GM20000 (cell line): ENCODE measurements around the gene CHCHD3.

Experiments
- DNase-seq: peaks from one replicate; pipeline ENCODE4 v3.0.0; 2012; ENCODE audit warnings: low spot score
- CTCF ChIP-seq: IDR thresholded peaks from 2 replicates; pipeline ENCODE4 v1.5.1; 2012; ENCODE audit warnings: mild to moderate bottlenecking, control low read depth; ENCODE audit errors: extremely low read depth, missing control alignments

Gene CHCHD3

GRCh38 chr7:132768099-132768498 lies 313.8 kb downstream of the CHCHD3 start:
- no peak for TF ChIP-seq CTCF
- no peak for DNase-seq

- no peak for TF ChIP-seq CTCF
- DNase-seq = no peak
These were observed 314.5 kb downstream of the CHCHD3 start for GRCh38 chr7:132767378-132767777.

- DNase-seq = no peak
- TF ChIP-seq CTCF = no peak
These were observed 315.2 kb downstream of the CHCHD3 start for GRCh38 chr7:132766660-132767059.

GRCh38 chr7:132765861-132766260 lies 316.0 kb downstream of the CHCHD3 start:
- TF ChIP-seq CTCF = no peak

GRCh38 chr7:132764762-132765161 lies 317.1 kb downstream of the CHCHD3 start:
- DNase-seq = no peak
- no peak for TF ChIP-seq CTCF

More at GRCh38 chr7:132765861-132766260, 316.0 kb downstream of the CHCHD3 start:
- no peak for DNase-seq

- no peak for TF ChIP-seq CTCF
- DNase-seq = no peak
These were observed 321.0 kb downstream of the CHCHD3 start for GRCh38 chr7:132760866-132761265.

- no peak for TF ChIP-seq CTCF
- no peak for DNase-seq
These were observed 321.7 kb downstream of the CHCHD3 start for GRCh38 chr7:132760244-132760623.
